NCI-H1694 treated with DMSO at 0.1 percent for 48 hours (cell line): ENCODE data around the gene FZR1.
A peak's percentile ranks its signal among the peaks of the same experiment; 100 is the strongest.

Experiments used
- DNase-seq: peaks from one replicate; lab custom pipeline; 2025; lab: John Stamatoyannopoulos, UW

Gene FZR1

DNA sequence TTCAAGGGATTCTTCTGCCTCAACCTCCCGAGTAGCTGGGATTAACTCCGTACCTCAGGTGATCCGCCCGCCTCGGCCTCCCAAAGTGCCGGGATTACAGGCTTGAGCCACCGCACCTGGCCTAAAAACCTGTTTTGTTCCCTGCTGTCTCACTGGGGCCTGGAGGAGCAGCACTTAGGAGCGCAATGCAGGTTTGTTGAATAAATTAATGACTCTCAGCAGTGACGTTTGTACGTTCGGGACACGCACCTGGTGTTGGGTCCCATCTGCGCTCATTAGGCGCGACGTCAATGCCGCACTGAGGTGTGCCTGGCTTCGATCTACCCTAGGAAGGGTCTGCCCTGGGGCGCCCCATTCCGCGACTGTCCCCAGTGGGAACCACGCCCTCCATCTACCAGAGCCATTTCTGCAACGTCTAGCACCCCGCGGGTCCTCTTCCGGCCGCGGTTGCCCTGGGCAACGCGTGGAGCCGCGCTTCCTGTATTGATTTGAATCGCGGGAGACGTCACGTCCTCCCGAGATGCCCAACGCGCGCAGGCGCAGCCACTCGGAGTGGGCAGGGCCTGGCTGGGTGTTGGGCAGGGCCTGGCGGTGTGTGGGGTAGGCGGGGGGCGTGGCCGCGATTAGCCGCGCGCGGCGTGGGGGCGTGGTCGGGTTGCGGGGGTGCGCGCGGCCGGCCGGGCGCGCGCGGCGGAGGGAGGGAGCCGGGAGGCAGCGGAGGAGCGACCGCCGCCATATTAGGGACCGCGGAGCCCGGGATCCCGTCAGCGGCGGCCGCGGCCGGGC lies at the start of gene FZR1:
Gene FZR1, plus strand, starts transcription at position 714 of the 786 bp plus-strand sequence. CDS start 16,679 bp downstream, outside the sequence.
- peak; percentile 87 for DNase-seq

DNA sequence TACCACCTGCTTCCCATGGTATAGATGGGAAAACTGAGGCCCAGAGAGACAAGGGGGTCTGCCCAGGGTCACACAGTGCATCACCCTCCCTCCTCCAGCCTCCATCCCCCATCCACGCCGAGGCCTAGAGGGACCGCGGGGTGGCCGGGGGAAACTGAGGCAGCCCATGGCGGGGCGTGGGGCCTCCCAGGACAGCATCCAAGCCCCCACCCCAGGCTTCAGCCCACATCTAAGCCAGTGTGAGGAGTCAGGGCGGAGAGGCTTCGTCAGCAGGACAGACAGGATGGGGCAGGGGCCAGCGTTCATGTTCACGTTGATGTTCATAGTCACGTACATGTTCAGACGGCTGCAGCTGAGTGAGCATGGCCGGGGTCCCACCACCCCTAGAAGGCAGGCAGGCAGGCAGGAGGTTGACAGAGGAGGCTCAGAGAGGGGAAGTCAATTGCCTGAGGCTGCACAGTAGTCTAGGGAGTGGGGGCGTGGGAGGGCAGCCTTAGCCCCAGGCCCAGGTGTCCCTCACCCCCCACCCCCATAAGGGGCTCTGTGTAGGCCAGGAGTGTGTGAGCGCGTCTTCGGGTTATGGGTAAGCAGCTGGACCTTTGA lies 49.1 kb upstream of the FZR1 start:
- DNase-seq: no peak

DNA sequence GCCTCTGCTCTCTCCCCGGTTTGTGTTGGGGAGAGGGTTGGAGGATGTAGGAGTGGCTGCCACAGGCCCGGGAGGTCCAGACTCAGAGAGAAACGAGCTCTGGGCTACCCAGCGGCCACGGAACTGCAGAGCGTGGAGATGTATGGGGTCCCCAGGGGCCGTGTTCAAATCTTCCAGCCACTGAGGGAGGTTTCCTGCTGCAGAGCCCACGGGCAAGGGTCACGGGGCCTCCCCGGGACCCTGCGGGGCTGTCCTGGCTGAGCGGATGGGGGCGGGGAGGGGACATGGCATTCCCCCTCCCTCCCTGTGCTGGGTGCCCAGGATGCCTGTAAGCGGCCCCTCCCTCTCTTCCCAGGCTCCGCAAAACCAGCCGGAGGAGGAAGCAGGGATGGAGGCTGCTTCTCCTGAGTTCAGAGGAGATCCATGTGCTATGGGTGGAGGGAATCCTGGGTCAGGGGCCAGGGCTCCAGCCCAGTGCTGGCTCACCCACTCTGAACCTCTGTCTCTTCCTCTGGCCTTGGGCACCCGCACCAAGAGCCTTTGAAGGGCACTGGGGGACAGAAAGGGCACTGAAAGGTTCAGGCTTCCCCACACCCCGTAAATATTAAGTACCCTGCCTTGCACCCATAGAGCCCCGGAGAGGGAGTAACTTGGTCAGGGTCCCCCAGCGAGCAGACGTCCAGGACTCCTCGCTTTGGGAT lies 48.4 kb upstream of the FZR1 start:
- DNase-seq: no peak

GRCh38 chr19:3458229-3459088 lies 47.7 kb upstream of the FZR1 start:
- DNase-seq: no peak

DNA sequence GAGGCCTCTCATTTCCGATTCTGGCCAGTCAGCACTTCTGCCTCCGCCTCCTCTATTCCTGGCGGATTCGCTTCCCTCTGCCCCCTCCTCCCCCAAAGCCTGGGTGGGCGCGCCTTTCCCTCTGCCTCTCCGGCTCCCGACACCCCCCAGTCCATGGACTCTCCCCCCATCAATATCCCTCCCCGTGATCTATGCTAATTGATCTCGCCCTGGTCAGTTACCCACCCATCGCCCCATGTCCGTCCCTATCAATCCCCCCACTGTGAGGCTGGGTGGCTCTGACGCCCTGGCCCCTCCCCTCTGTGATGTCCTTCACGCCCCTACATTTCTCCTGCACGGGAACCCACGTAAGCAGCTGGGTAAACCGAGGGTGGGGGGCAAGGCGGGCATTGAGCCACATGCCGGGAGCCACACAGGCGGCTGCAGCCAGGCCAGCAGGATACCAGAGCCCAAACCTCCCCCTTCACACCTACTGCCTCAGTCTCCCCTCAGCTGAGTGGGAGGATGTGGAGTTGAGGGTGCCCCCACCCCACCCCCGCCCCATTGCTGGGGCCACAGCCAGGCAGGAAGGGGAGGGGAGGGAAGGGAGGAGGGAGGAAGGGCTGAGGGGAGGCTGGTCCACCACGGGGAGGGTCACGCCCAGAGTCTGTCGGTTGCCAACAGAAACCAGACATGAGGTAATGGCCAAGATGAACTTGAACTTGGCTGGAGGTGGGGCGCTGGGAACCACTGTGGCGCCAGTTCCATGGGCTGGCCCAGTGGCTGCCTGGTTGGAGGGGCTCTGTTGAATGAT lies 46.8 kb upstream of the FZR1 start:
- DNase-seq: no peak

- DNase-seq: no peak
These were observed 46.0 kb upstream of the FZR1 start for GRCh38 chr19:3459965-3460582.

GRCh38 chr19:3462991-3463713 lies 43.0 kb upstream of the FZR1 start:
- no peak for DNase-seq

- no peak for DNase-seq
These were observed 42.2 kb upstream of the FZR1 start for GRCh38 chr19:3463714-3464586.

DNA sequence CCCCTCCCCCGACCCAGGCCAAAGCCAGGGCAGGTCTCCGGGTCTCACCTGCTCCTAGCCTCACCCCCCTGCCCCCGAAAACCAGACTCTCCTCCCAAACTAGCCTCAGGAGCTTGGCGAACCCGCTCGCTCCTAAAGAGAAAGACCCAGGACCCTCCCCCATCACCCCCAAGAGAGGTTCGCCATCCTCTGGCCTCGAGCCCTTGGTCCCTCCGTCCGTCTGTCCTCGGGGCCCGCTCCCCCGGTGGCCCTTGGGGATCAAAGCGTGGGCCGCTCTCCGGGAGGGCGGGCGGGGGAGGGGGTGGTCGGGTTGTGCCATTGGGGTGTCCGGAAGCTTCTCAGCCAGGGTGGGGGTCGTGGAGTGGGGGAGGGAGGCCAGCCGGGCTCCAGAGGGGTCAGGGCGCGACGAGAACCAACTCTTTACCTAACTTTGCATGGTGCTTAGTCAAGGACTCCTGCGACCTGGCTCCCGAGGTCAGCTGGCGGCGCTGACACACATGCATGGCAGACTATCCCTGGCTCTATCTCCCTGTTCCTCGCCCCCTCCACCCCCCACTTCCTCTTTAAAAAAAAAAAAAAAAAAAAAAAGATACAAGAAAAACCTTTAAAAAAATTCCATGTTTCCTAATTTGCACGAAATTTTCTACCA lies 41.4 kb upstream of the FZR1 start:
- no peak for DNase-seq

GRCh38 chr19:3465552-3465951 lies 40.6 kb upstream of the FZR1 start:
- no peak for DNase-seq

- DNase-seq: no peak
These were observed 39.5 kb upstream of the FZR1 start for GRCh38 chr19:3466635-3467034.

GRCh38 chr19:3467437-3468198 lies 38.5 kb upstream of the FZR1 start:
- no peak for DNase-seq

DNA sequence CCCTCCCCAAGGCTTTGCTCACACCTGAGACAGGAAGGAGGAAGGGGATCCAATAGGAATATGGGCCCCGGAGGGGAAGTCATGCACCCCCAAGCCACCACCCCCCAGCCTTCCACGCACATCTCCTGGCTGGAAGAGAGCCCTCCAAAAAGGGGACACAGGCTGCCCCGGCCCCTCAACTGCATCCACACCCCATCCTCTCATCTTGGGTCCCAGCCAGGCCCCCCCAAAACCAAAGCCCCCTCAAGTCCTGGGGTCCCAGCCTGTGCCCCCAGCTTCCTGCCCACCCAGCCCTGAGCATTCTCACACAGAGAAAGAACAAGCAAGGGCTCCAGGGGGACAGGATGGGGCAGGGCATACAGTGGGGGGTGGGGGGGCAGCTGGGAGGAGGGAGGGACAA lies 37.9 kb upstream of the FZR1 start:
- no peak for DNase-seq

GRCh38 chr19:3469638-3470499 lies 36.2 kb upstream of the FZR1 start:
- DNase-seq: no peak

GRCh38 chr19:3470500-3471128 lies 35.5 kb upstream of the FZR1 start:
- DNase-seq: no peak

- DNase-seq: no peak
These were observed 34.0 kb upstream of the FZR1 start for GRCh38 chr19:3471954-3472655.
